Fibroblast of pulmonary artery (primary cell): ENCODE results near the gene SUSD2.
"Not testable (repeated sequence)": the region's sequence is repeated elsewhere in the genome, so short reads cannot be mapped to it uniquely, and the experiment has no call there.

ENCODE experiments used
- DNase-seq: peaks from one replicate; pipeline ENCODE4 v3.0.0-alpha.2; 2010; ENCODE audit warnings: low read depth
- H3K4me3 ChIP-seq: replicated peaks from 2 replicates; pipeline ENCODE4 v1.5.1; 2011; ENCODE audit warnings: low read depth, mild to moderate bottlenecking, control low read depth, low read length, moderate library complexity
- TF ChIP-seq, protein P1 (sequence below): IDR thresholded peaks from 2 replicates; pipeline ENCODE4 v1.5.1; 2011; ENCODE audit warnings: mild to moderate bottlenecking, control low read depth, low read length, inconsistent platforms; ENCODE audit errors: missing control alignments

The SUSD2 gene

DNA sequence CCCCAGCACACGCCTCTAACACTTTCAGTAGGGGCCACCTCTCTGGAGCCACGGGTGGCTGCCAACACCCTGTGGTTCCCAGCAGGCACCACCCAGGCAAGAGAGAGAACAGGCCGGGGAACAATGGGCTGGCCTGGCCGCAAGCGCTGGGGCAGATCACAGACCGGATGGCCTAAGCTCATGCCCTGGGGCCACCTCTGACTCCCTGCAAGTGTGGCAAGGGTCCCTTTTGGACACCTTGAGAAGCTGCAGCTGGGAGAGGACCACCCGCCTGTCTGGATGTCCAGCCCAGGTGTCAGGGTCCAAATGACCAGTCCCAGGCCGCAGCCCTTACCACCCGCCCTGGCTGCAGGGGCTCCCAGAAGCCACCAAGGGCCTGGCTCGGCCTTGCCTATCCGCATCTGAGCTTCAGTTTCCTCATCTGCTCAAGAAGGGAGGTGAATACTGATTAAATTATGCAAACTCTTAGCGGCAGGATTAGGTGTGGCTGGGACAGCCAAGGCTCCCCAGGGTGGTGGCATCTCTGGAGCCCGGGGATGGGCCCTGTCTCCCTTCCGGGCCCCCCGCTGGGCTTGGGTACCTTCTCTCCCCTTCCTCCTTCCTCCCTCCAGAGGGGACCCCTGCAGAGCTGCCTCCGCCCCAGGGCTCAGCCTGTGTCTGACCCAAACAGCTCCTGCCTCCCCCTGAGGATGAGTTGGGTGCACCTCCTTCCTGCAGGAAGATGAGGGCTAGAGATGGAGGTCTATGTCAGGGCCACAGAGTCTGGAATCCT lies 785 bp upstream of the SUSD2 start:
- DNase-seq = no peak
- TF ChIP-seq, protein P1, sequence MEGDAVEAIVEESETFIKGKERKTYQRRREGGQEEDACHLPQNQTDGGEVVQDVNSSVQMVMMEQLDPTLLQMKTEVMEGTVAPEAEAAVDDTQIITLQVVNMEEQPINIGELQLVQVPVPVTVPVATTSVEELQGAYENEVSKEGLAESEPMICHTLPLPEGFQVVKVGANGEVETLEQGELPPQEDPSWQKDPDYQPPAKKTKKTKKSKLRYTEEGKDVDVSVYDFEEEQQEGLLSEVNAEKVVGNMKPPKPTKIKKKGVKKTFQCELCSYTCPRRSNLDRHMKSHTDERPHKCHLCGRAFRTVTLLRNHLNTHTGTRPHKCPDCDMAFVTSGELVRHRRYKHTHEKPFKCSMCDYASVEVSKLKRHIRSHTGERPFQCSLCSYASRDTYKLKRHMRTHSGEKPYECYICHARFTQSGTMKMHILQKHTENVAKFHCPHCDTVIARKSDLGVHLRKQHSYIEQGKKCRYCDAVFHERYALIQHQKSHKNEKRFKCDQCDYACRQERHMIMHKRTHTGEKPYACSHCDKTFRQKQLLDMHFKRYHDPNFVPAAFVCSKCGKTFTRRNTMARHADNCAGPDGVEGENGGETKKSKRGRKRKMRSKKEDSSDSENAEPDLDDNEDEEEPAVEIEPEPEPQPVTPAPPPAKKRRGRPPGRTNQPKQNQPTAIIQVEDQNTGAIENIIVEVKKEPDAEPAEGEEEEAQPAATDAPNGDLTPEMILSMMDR = no peak
- no peak overlapping the region for H3K4me3 ChIP-seq

DNA sequence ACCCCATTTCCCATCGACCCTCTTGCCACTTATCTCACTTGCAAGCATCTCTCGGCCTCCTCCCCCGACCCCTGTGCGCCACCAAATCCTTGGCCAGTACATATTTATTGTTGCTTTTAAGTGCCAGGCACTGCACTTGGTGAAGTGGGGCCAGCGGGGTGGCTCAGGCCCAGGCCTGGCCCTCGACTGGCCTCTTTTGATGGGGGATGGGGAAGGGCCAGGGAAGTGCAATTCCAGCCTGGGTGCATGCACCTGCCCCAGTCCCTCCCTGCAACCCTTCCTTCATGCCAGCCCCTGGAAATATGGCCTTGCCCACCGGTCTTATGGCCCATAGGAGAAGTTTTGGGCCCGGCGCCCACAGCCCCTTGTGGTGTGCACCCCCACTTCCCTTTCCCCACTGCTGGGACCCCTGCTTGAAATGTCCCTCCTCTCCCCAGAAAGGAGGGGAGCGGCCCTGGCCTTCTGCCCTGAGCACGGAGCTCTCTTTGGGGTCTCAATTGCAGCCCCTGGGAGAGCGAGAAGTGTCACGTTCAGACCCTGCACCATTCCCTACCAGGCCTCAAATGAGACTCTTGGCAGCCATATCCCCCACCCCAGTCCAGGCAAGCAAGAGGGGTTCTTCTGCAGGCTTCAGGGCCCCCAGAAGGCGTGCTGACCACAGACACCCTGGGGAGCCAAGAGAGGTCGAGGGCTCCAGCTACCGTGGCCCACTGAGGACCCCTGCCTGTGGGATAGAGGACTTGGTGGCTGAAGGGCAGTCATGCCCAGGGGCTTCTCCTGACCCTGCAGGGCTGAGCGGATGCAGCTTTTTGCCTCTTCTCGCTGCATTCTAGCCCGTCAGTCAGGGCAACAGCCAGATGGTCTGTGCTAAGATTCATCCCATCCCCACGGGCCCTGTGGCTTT lies 961 bp downstream of the SUSD2 start:
- TF ChIP-seq, protein P1 = peak; percentile 20
- no peak overlapping the region for H3K4me3 ChIP-seq
- no peak for DNase-seq

DNA sequence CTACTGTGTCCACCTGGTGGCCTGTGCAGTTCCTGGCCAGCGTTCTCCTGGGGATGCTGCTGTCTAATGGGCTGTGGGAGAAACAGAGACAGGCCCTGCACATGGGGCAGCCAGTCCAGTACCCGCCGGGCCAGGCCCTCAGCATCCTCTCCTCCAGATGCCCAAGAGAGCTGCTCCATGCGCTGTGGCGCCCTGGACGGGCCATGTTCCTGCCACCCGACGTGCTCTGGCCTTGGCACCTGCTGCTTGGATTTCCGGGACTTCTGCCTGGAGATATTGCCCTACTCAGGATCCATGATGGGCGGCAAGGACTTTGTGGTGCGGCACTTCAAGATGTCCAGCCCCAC lies 1.6 kb downstream of the SUSD2 start:
- DNase-seq, H3K4me3 ChIP-seq: not testable (repeated sequence)

DNA sequence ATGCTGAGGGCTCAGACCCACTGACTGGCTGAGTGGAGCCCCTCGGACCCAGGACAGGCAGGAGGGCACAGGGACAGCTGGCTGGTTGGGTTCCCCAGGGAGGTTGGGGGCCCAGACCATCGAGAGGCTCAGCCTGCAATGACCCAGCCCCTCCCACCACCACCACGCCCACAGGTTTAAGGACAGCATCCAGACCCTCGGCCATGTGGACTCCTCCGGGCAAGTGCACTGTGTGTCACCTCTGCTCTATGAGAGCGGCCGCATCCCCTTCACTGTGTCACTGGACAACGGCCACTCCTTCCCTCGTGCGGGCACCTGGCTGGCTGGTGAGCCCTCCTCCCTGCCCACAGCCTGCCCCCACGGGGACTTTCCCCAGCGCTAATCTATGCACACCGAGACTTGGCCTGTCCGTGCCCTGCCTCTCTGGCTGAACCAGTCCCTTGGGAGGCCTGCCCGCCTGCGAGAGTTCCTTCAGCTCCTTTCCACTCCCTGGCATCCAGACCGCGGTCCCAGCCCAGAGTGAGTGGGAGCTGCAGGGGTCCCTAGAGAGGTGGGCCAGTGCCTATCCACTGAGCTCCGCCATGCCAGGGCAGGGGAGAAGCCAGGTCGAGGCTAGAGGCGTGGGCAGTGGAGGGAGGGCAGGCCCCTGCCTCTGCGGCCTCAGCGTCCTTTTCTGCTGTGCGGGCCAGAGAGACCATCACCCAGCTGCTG lies 2.2 kb downstream of the SUSD2 start:
- TF ChIP-seq, protein P1 = no peak
- no peak for DNase-seq
- no peak overlapping the region for H3K4me3 ChIP-seq

DNA sequence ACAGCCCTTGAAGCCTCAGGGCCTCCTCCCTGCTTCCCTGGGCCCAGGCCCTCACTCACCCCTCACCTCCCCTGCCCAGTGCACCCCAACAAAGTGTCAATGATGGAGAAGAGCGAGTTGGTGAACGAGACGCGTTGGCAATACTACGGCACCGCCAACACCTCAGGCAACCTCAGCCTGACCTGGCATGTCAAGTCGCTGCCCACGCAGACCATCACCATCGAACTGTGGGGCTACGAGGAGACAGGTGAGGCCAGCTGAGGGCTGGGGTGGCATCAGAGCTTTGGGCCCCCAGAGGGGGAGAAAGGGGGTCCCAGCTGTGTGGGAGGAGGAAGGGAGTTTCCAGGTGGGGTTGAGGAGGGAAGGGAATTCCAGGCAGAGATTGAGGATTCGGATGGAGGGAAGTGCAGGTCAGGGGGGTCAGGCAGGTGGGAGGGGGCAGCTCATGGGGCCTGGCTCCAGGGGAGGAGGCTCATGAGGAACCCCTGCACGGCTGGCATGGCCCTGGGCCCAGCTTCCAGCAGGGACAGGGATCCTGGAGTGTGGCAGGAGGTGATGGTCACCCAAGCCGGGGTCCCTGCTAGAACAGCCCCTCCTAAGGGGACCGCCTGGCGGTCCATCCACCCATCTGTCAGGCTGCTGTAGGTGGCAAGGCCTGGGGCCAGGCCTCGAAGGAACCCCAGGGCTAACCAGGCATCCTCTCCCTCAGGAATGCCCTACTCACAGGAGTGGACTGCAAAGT lies 2.9 kb downstream of the SUSD2 start:
- no peak for DNase-seq
- no peak overlapping the region for H3K4me3 ChIP-seq
- TF ChIP-seq, protein P1 = no peak

DNA sequence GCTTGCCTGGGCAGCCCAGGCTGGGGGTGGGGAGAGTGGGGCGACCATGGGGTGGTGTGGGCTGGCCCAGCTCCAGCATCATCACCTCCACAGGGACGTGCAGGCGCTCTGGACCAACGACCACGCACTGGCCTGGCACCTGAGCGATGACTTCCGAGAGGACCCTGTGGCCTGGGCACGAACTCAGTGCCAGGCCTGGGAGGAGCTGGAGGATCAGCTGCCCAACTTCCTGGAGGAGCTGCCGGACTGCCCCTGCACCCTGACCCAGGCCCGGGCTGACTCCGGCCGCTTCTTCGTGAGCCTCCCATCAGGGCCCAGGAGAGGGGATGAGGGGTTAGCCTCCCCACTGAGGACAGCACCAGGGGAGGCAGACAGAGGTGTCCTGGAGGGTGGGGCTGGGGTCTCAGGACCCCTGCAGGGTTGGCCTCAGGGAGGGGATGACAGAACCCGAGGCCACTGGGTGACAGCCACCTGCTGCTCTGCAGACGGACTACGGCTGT lies 3.8 kb downstream of the SUSD2 start:
- no peak for DNase-seq
- H3K4me3 ChIP-seq = no peak overlapping the region
- TF ChIP-seq, protein P1 = no peak
